Mononuclear cell (primary cell): ENCODE results near the gene CIBAR2. TPM values are rescaled to one million over a fixed set of nuclear protein-coding genes. Genes with fewer than 3 reads are reported as not detected.

Experiments
- H3K27me3 ChIP-seq: 2 replicates; pipeline ENCODE4 v1.6.0; 2011; ENCODE audit warnings: low read length, control low read depth; ENCODE audit not compliant: insufficient read depth
- H3K4me1 ChIP-seq: 2 replicates; pipeline ENCODE4 v1.5.1; 2011; ENCODE audit warnings: mild to moderate bottlenecking, low read length, control low read depth; ENCODE audit not compliant: insufficient read depth
- H3K4me3 ChIP-seq: 2 replicates; pipeline ENCODE4 v1.5.1; 2011; ENCODE audit warnings: mild to moderate bottlenecking, low read length, moderate library complexity
- H3K9me3 ChIP-seq: 2 replicates; pipeline ENCODE4 v1.5.1; 2011; ENCODE audit warnings: low read depth, mild to moderate bottlenecking, control low read depth, low read length
- total RNA-seq: library from RNA; depleted of rRNA; stranded (reverse); fragments of >200 nt; gene quantifications from one replicate; pipeline ENCODE4 v1.2.3, GENCODE V29; 2012

Gene CIBAR2
- total RNA-seq, 1 donor: not detected

DNA sequence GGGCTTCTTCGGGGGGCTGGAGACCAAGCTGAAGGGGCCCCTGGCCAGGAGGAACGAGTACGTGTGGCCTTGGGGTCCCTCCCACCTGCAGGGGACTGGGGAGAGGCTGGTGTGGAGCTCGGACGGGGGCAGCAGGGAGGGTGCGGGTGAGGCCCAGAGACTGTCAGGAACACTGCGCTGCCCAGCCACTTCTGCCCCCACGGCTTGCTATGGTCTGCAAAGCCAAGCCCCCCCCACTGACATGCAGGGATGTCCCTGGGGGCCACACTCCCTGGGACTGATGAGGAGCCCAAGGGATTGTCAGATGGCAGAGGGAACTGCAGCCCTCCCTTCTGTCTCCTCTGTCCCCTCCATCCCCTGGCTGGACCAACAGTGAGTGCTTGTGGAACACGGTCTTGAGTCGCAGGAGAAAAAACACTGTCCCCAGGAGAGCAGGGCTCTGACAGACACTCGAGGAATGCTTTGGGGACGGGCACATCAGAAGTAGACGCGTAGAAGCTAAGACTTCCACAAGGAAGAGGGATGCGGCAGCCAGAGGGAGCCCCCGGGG is 34.6 kb downstream of the CIBAR2 start:
- Histone ChIP-seq H3K9me3 (no peaks in the 10 kb centered on the region), H3K27me3 (no peaks in the 10 kb centered on the region), H3K4me1 (peaks cover 29% of the 10 kb centered on the region), H3K4me3 (no peak overlapping the region)

DNA sequence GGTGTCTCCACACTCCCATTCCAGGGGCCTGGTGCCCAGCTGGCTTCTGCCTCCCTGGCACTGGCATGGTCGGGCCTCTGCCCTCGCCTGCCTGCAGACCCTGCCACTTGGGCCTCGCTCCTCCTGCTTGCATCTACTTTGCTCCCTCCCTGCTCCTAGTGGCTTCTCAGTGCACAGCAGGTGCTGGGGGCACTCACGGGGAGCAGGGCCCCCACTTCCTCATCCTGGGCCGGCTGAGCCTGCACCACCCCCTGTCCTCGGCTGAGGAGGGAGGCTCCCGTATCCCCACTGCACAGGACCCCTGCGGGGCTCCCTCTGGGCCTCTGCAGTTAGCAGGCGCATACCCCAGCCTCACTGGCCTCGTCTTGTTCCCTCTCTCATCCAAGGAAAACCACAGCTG is 35.2 kb downstream of the CIBAR2 start:
- no peaks in the 10 kb centered on the region for H3K9me3 ChIP-seq
- H3K27me3 ChIP-seq: no peaks in the 10 kb centered on the region
- H3K4me1 ChIP-seq: peaks cover 23% of the 10 kb centered on the region
- no peak overlapping the region for H3K4me3 ChIP-seq

DNA sequence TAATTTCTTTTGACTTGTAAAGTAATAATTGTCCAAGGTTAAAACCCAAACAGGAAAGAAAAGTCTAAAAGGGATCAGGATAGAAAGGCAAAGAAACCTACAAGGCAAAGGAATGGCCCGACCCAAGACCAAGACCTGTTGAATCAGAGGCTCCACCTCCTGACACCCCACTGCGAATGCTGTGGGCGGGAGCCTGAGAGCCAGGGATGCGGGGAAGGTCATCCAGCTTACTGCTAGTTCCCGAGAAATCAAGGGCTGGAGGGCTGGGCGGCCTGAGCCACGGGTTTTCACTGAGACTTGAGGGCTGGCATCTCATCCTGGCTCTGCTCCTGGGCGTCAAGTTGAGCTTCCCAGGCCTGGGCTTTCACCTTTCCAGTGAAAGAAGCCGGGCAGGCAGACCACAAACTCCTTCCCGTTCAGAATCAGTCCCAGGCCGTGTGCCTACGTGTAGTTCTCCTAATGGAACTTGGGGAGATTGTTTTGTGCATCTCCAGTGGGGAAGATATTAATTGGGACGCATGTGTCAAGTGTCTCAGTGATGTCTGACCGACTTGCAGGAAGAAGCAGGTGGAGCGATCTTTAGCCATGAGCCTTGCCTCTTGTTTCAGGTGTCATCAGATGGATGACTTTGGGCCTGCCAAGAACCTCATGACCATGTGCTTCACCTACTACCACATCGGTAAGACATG is 36.9 kb downstream of the CIBAR2 start:
- Histone ChIP-seq H3K27me3 (no peaks in the 10 kb centered on the region), H3K4me1 (peaks cover 19% of the 10 kb centered on the region), H3K4me3 (no peak overlapping the region), H3K9me3 (no peaks in the 10 kb centered on the region)

DNA sequence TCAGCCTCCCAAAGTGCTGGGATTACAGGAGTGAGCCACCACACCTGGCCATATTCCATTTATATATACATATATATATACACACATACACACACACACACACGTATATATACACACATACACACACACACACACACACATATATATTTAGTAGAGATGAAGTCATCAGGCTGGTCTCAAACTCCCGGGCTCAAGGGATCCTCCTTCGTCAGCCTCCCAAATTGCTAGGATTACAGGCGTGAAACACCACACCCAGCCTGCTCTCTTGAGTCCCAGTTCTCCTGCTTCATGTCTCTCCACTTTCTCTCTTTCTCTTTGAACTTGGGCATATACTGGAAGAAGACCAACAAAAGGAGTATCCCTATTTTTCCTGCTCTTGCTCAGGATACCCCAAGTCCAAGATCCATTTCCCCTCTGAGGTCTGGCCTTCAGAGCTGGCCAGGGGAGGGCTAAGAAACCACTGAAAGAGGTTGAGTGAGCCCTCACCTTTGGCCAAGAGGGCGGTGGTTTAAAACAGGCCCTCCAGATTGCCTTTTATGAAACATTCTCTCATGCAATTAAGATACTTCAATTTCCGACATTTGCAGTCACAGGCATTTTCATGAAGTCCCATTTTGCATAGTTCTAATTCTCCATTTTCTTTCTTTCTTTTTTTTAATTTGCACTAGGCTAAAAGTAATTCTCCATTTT is 37.9 kb downstream of the CIBAR2 start:
- Histone ChIP-seq H3K9me3 (no peaks in the 10 kb centered on the region), H3K27me3 (no peaks in the 10 kb centered on the region), H3K4me1 (peaks cover 19% of the 10 kb centered on the region), H3K4me3 (no peak overlapping the region)

DNA sequence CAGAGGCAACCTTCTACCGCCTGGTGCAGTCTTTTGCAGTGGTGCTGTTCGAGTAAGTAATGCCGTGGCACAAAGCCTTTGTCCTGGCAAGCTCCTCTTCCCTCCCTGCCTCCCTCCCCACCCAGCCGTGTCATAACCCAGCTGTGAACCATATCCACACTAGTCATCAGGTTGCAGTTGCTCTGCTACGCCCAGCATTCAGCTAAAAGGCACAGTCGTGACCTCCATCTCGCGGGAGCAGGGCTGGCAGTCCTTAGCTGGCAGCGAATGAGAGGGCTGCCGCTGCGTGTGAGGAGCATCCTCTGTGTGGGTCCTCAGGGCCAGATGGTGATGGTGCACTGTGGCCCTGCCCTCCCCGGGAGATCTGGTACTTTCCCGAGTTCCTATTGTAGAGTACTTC is 39.3 kb downstream of the CIBAR2 start:
- peaks cover 19% of the 10 kb centered on the region for H3K4me1 ChIP-seq
- H3K4me3 ChIP-seq: no peak overlapping the region
- no peaks in the 10 kb centered on the region for H3K27me3 ChIP-seq
- no peaks in the 10 kb centered on the region for H3K9me3 ChIP-seq

DNA sequence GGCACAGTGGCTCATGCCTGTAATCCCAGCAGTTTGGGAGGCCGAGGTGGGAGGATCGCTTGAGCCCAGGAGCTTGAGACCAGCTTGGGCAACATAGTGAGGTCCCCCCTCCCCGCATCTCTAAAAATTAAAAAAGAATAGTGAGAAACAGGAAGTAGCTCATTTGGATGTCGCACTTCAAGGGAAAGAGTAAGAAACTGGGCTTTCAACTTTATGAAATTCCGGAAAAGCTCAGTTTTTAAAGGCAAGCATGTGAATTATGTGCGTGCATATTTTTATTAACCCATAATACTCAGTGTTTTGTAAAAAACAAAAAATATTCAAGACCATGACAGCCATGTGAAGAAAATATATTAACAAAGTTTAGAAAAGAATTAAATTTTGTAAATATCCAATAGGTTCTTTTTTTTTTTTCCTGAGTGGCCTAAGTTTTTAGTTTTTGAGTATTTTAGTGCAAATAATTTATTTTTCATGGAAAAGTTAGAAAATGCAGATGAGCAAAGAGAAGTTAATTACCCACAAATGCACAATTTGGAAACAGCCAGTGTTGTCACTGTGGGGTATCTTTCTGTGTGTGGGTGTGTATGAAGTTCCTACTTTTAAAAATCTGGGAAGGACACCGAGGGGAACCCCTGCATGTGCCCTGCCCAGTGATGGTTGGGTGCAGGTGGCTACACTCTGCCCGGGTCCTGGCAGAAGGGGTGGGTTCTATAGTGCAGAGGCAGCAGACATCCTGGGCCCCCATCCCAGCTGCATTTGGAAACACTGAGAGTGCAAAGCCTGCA is 40.0 kb downstream of the CIBAR2 start:
- Histone ChIP-seq H3K27me3 (no peaks in the 10 kb centered on the region), H3K4me3 (no peak overlapping the region), H3K9me3 (no peaks in the 10 kb centered on the region), H3K4me1 (peaks cover 13% of the 10 kb centered on the region)

DNA sequence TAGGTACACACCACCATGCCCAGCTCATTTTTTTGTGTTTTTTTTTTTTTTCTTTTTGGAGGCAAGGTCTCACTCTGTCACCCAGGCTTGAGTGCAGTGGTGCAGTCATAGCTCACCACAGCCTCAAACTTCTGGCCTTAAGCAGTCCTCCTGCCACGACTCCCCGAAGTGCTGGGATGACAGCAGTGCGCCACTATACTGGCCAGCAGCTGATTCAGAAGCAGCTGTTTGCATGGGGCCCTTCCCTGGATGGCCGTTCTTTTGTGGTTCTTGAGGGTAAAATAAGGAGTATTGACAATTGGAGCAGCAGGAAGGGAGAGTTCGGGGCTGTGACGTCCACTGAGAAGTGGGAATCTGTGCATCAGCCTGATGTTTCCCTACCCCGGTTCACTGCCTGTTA is 43.1 kb downstream of the CIBAR2 start:
- H3K9me3 ChIP-seq: no peaks in the 10 kb centered on the region
- no peaks in the 10 kb centered on the region for H3K4me1 ChIP-seq
- H3K4me3 ChIP-seq: no peak overlapping the region
- H3K27me3 ChIP-seq: no peaks in the 10 kb centered on the region

DNA sequence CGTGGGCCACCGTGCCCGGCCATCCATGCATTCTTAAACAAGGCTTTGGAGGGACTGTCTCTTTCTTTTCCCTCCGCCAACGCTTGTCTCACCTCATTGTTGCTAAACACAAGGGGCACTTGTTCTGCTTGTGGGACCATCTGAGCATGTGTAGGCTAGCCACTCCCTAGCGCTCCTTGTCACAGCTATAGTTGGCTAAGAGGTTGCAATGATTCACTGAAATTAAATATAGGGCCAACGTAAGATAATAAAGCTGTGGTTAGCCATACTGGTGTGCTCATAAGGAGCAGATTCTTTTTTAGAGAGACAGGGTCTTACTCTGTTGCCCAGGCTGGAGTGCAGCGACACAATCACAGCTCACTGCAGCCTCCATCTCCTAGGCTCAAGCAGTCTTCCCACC is 43.5 kb downstream of the CIBAR2 start:
- Histone ChIP-seq H3K4me3 (no peak overlapping the region), H3K4me1 (peaks cover 4% of the 10 kb centered on the region), H3K9me3 (no peaks in the 10 kb centered on the region), H3K27me3 (no peaks in the 10 kb centered on the region)

DNA sequence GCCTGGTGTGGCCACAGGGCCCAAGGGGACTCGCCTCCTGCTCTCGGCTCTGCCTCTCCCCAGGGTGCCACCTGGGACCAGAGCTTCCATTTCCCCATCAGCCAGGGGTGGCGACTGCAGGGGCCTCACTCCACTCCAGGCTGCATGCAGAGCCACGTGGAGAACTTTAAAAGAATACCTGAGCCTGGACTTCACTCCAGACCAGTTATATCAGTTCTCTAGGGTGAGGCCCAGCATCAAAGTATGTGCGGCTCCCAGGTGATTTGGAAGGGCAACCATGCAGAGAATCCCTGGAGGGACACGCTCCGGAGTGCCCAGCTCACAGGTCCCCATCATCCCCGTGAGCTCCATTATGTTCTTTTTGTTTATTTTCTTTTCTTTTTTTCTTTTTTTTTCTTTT is 44.8 kb downstream of the CIBAR2 start:
- Histone ChIP-seq H3K4me1 (peaks cover 17% of the 10 kb centered on the region), H3K27me3 (no peaks in the 10 kb centered on the region), H3K9me3 (no peaks in the 10 kb centered on the region), H3K4me3 (no peak overlapping the region)

DNA sequence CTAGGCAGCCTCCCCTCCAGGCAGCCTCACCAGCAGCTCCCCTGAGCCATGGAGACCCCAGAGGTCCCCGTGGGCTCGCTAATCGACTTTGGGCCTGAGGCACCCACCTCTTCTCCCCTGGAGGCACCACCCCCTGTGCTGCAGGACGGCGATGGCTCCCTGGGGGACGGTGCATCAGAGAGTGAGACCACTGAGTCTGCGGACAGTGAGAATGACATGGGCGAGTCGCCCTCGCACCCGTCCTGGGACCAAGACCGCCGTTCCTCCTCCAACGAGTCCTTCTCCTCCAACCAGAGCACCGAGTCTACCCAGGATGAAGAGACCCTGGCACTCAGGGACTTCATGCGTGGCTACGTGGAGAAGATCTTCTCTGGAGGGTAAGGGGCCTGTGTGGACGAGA is 45.2 kb downstream of the CIBAR2 start:
- Histone ChIP-seq H3K4me3 (no peak overlapping the region), H3K4me1 (peaks cover 21% of the 10 kb centered on the region), H3K9me3 (no peaks in the 10 kb centered on the region), H3K27me3 (no peaks in the 10 kb centered on the region)

DNA sequence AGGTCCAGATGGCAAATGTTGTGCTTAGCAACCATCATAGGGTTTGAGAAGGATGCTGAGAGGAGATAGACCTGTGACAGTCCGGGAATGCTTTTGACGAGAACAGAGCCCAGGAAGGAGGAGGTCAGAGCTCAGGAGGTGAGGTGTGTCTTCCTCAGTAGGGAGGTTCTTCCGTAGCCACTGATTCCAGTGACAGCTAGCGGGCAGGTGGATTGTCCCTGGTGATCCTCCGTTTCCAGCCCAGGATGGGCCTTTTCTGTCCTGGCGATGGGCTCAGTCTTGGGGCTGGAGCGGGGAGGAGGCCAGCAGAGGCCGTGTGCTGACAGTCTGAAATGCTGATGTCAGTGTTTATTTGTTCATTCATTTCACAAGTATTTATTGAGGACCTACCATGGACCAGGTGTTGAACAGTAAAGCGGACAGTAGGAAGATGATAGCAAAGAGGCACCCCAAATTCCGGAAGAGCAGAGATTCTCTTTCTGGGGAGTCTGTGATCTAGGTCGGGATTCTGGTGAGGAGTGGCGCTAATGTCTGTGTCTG is 45.9 kb downstream of the CIBAR2 start:
- Histone ChIP-seq H3K4me1 (peaks cover 27% of the 10 kb centered on the region), H3K27me3 (no peaks in the 10 kb centered on the region), H3K9me3 (no peaks in the 10 kb centered on the region), H3K4me3 (no peak overlapping the region)

DNA sequence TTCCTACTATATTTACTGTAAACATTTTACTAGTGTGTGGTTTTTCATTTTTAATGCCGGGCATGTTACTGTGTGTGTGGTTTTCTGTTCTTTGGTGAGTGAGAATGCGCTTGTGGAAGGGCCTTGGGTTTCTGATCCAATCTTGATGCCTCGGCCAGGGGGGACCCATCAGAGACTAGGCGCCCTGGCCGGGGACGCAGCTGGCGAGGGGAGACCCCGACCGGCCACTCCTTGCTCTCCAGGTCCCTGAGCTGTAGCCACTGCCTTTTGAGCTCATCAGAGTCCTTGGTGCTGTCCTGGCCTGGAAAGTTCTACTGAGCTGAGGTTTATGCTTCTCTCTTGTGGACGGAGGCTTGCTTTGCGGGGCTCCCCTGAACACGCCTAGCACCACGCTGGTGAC is 47.2 kb downstream of the CIBAR2 start:
- no peaks in the 10 kb centered on the region for H3K27me3 ChIP-seq
- no peaks in the 10 kb centered on the region for H3K9me3 ChIP-seq
- peaks cover 40% of the 10 kb centered on the region for H3K4me1 ChIP-seq
- H3K4me3 ChIP-seq: no peak overlapping the region

DNA sequence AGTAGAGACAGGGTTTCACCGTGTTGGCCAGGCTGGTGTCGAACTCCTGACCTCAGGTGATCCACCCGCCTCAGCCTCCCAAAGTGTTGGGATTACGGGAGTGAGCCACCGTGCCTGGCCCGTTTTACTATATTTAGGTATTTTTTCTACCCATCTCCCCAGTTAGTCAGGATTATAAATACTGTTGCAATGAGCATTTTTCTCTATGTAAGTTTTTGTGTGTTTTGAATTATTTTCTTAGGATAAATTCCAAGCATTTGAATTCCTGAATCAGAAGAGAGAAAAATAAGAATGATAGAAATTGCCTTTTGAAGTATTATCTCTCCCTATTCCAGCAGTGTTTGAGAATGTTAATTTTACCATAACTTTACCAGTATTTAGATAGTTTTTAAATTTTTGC is 48.1 kb downstream of the CIBAR2 start:
- H3K27me3 ChIP-seq: no peaks in the 10 kb centered on the region
- no peaks in the 10 kb centered on the region for H3K9me3 ChIP-seq
- peaks cover 44% of the 10 kb centered on the region for H3K4me1 ChIP-seq
- H3K4me3 ChIP-seq: no peak overlapping the region

DNA sequence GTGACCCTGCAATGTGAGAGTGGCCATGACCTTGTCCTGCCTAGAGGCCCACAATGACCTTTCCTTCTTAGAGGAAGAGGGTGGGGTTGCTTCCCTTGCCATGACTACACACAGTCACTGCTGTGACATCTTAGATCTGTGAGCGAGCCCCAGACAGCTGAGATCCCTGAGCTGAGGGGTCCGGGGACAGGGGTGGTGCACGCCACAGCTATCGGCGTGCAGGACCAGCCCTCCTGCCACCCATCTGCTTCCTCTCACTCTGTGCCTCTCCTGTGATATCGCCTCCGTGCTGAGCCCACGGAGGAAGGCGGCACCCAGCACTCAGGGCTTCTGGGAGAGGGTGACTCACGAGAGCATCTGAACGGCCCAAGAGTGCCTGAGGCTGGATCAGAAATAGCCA is 49.4 kb downstream of the CIBAR2 start:
- H3K4me1 ChIP-seq: peaks cover 51% of the 10 kb centered on the region
- no peaks in the 10 kb centered on the region for H3K9me3 ChIP-seq
- H3K4me3 ChIP-seq: no peak overlapping the region
- H3K27me3 ChIP-seq: no peaks in the 10 kb centered on the region

DNA sequence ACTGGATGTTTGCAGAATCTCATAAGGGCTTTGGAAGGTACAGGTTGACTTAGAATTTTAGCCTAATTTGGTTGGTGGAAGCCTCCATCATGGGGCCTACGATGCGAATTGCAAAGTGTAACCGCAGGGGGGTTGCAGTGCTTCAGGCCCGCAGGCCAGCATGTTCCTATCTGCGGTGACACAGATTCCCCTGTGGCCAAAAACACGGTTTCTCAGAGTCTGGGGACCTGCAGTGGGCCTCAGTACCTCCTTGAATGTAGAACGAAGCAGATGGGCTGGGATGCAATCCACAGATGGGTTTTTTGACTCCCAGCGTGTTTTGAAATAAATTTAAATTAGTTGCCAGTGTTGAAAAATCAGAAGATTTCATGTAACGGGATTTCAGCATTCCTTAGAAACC is 49.9 kb downstream of the CIBAR2 start:
- peaks cover 56% of the 10 kb centered on the region for H3K4me1 ChIP-seq
- no peaks in the 10 kb centered on the region for H3K9me3 ChIP-seq
- no peaks in the 10 kb centered on the region for H3K27me3 ChIP-seq
- no peak overlapping the region for H3K4me3 ChIP-seq
